Endodermal cell (in vitro differentiated cells): ENCODE measurements around the gene CMIP. TPM values are rescaled to one million over a fixed set of nuclear protein-coding genes. Genes with fewer than 3 reads are reported as not detected.

ENCODE experiments used
- DNase-seq: peaks from one replicate; pipeline ENCODE4 v3.0.0-alpha.2; 2017
- H3K27ac ChIP-seq: 2 replicates; pipeline ENCODE4 v1.5.1; 2013; ENCODE audit warnings: mild to moderate bottlenecking, low read depth, low read length, moderate library complexity
- H3K27me3 ChIP-seq: 2 replicates; pipeline ENCODE4 v1.6.1; 2013; ENCODE audit warnings: mild to moderate bottlenecking, low read length, moderate library complexity; ENCODE audit not compliant: insufficient read depth, control insufficient read depth, poor library complexity, severe bottlenecking
- H3K36me3 ChIP-seq: 2 replicates; pipeline ENCODE4 v1.7.0; 2013; ENCODE audit warnings: mild to moderate bottlenecking, low read length, moderate library complexity; ENCODE audit not compliant: control insufficient read depth, insufficient read depth
- H3K4me1 ChIP-seq: one replicate; pipeline ENCODE4 v1.7.0; 2013; ENCODE audit warnings: low read length; ENCODE audit not compliant: control insufficient read depth, insufficient read depth
- H3K4me3 ChIP-seq: 2 replicates; pipeline ENCODE4 v1.5.1; 2013; ENCODE audit warnings: mild to moderate bottlenecking, low read length, moderate library complexity
- H3K9ac ChIP-seq: 2 replicates; pipeline ENCODE4 v1.6.1; 2013; ENCODE audit warnings: mild to moderate bottlenecking, low read length, moderate library complexity; ENCODE audit not compliant: poor library complexity, severe bottlenecking; ENCODE audit errors: extremely low read depth
- H3K9me3 ChIP-seq: 2 replicates; pipeline ENCODE4 v1.6.1; 2013; ENCODE audit warnings: mild to moderate bottlenecking, low read length, moderate library complexity; ENCODE audit not compliant: control insufficient read depth
- H3K27ac Mint-ChIP-seq: 2 replicates; pipeline ENCODE4 v1.8.0; 2020; ENCODE audit warnings: mixed read lengths
- H3K27me3 Mint-ChIP-seq: 2 replicates; pipeline ENCODE4 v1.8.0; 2021; ENCODE audit warnings: mild to moderate bottlenecking, mixed read lengths; ENCODE audit not compliant: insufficient read depth
- H3K36me3 Mint-ChIP-seq: 2 replicates; pipeline ENCODE4 v1.8.0; 2020; ENCODE audit warnings: low read depth, mixed read lengths
- H3K4me1 Mint-ChIP-seq: 2 replicates; pipeline ENCODE4 v1.8.0; 2020; ENCODE audit warnings: mixed read lengths
- H3K4me3 Mint-ChIP-seq: 2 replicates; pipeline ENCODE4 v1.8.0; 2020; ENCODE audit warnings: mild to moderate bottlenecking, moderate library complexity, mixed read lengths
- H3K9me3 Mint-ChIP-seq: 2 replicates; pipeline ENCODE4 v1.8.0; 2020; ENCODE audit warnings: mild to moderate bottlenecking, mixed read lengths
- CTCF ChIP-seq: fragments of 200-600 bp; sonication (generic); conservative IDR thresholded peaks from 2 replicates; pipeline ENCODE4 v1.5.0; 2021; ENCODE audit warnings: antibody characterized with exemption, mild to moderate bottlenecking
- WGBS, 2 experiments: methylation state at CpG; one replicate each; pipeline versions ENCODE4 v1.1.5 to v1.1.7; 2013; ENCODE audit warnings: missing lambda C conversion rate in 2 of 2, mixed read lengths in 1 of 2; ENCODE audit not compliant: insufficient coverage in 1 of 2, insufficient read length in 1 of 2; 5-methylcytosine and 5-hydroxymethylcytosine counted together
- total RNA-seq, 2 donors: library from RNA; stranded (reverse); fragmentation: NEBNext Ultra II Directional in 1 of 2; extraction: Animal tissue kit (Norgen Biotek cat#: 25700) in 1 of 2; gene quantifications; 2 replicates in 1 of 2; 3 replicates in 1 of 2; pipeline ENCODE4 v1.2.1, GENCODE V29; 2021

The CMIP gene
- total RNA-seq, 2 donors from 2014 or later: 64.0 to 64.7 TPM

- Histone ChIP-seq H3K9ac (no peak overlapping the region), H3K4me1 (no peaks in the 10 kb centered on the region), H3K4me3 (no peak overlapping the region), H3K36me3 (peaks cover under 1% of the 10 kb centered on the region), H3K27ac (peak overlapping the region; percentile 11), H3K27me3 (no peaks in the 10 kb centered on the region), H3K9me3 (peaks cover 12% of the 10 kb centered on the region)
- no peaks in the 10 kb centered on the region for H3K27me3 Mint-ChIP-seq
- no peak for DNase-seq
- no peak for TF ChIP-seq CTCF
- peaks cover 25% of the 10 kb centered on the region for H3K36me3 Mint-ChIP-seq
- peaks cover 12% of the 10 kb centered on the region for H3K9me3 Mint-ChIP-seq
- H3K4me3 Mint-ChIP-seq: no peak overlapping the region
- H3K4me1 Mint-ChIP-seq: no peaks in the 10 kb centered on the region
- 75 to 96% methylated on average over 1 to 4 of the region's 4 CpGs for WGBS, 2 experiments
- H3K27ac Mint-ChIP-seq: no peak overlapping the region
Observed at GRCh38 chr16:81526199-81526598, 81.6 kb downstream of the CMIP start.

GRCh38 chr16:81526935-81527334 lies 82.3 kb downstream of the CMIP start:
- no peak overlapping the region for H3K4me3 ChIP-seq
- Mint-ChIP-seq H3K9me3 (peaks cover 12% of the 10 kb centered on the region), H3K36me3 (peaks cover 25% of the 10 kb centered on the region), H3K4me3 (no peak overlapping the region), H3K27ac (peak overlapping the region; percentile 10), H3K4me1 (no peaks in the 10 kb centered on the region), H3K27me3 (no peaks in the 10 kb centered on the region)
- H3K27me3 ChIP-seq: no peaks in the 10 kb centered on the region
- H3K9me3 ChIP-seq: peaks cover 12% of the 10 kb centered on the region
- TF ChIP-seq CTCF: no peak
- H3K27ac ChIP-seq: no peak overlapping the region
- no peak for DNase-seq
- peaks cover 5% of the 10 kb centered on the region for H3K36me3 ChIP-seq
- WGBS, 2 experiments: 93 to 97% methylated on average over 5 to 9 of the region's 9 CpGs
- no peak overlapping the region for H3K9ac ChIP-seq
- H3K4me1 ChIP-seq: no peaks in the 10 kb centered on the region

DNA sequence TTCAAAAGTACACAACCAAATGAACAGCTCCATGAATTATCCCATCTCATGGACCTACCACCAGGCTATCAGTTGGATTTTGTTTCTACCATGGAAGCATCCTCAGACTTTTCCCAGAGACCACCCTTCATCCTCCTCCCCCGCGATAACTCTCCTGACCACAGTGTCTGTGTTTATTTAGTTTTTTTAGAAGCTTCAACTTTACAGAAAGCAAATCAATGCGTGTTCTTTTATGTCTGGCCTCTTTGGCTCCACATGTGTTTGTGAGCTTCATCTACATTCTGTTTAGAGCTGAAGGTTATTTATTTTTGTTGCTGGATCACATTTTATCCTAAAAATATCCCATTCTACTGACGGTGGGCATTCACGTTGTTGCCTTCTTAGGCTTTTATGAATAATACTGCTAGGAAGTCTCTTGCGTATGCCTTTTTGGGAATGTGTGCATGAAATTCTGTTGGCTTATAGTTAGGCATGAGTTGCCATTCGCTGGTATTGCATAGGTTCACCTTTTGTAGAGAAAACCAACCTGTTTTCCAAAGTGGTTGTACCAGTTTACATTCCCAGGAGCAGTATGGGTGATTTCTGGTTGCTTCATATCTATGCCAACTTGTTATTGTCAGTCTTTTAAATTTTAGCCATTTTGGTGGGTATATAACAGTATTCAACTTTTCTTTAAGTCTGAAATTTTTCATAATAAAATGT lies 83.0 kb downstream of the CMIP start:
- no peak overlapping the region for H3K27ac Mint-ChIP-seq
- peaks cover 12% of the 10 kb centered on the region for H3K9me3 ChIP-seq

More for the DNA sequence above, 83.0 kb downstream of the CMIP start:
- H3K36me3 Mint-ChIP-seq: peaks cover 25% of the 10 kb centered on the region
- H3K36me3 ChIP-seq: peaks cover 5% of the 10 kb centered on the region
- H3K27ac ChIP-seq: no peak overlapping the region
- no peak for TF ChIP-seq CTCF
- no peaks in the 10 kb centered on the region for H3K4me1 Mint-ChIP-seq
- 96 to 100% methylated on average over 3 to 7 of the region's 7 CpGs for WGBS, 2 experiments
- no peaks in the 10 kb centered on the region for H3K4me1 ChIP-seq
- no peaks in the 10 kb centered on the region for H3K27me3 Mint-ChIP-seq
- no peak for DNase-seq
- H3K9me3 Mint-ChIP-seq: peaks cover 12% of the 10 kb centered on the region
- no peak overlapping the region for H3K4me3 Mint-ChIP-seq
- H3K9ac ChIP-seq: no peak overlapping the region
- no peaks in the 10 kb centered on the region for H3K27me3 ChIP-seq
- no peak overlapping the region for H3K4me3 ChIP-seq
